Mammary epithelial cell (primary cell): ENCODE data around the gene NOS3.
A peak's percentile ranks its signal among the peaks of the same experiment; 100 is the strongest.

Experiments
- EZH2 ChIP-seq: IDR thresholded peaks from 2 replicates; pipeline ENCODE4 v1.6.1; 2012; ENCODE audit warnings: low read length, inconsistent platforms, borderline replicate concordance
- TF ChIP-seq, protein P1 (sequence below), 2 donors: IDR thresholded peaks in 1 of 2; conservative IDR thresholded peaks in 1 of 2; 2 replicates each; pipeline ENCODE4 v1.5.1; 2011 to 2012; ENCODE audit warnings: inconsistent platforms in 2 of 2, low read length in 2 of 2, mild to moderate bottlenecking in 2 of 2, control low read depth in 1 of 2, low read depth in 1 of 2; ENCODE audit not compliant: insufficient read depth in 1 of 2; ENCODE audit errors: extremely low read depth in 1 of 2

DNA sequence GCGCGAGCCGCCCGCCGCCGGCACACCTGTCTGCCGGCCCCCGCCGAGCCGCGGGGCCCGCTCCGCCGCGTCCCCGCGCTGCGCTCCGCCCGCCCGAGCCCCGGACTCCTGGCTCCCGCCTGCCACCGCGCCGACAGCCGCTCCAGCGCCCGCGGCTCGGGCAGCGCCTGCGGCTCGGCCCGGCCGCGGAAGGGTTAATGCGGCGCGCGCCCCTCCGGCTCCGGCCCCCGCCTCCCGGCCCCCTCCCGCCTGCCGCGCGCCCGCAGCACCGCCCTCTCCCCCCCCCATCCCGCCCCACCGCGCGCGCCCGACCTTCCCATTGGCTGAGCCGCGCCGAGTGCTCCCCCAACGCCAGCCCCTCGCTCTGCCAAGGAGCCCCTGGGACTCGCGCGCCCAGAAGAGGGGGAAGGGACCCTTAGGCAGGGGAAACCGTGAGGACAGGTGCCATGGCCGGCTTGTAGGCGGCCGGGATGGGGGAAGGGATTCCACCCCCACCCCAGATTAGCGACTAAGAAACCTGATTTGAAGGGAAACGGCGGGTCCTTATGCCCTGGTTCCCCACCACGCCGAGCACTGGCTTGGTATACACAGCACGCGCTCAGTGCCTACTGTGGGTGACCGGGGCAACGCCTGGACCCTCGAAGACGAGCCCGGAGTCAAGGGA lies 12.6 kb upstream of the NOS3 start, which contains the start of gene KCNH2:
- TF ChIP-seq, protein P1, sequence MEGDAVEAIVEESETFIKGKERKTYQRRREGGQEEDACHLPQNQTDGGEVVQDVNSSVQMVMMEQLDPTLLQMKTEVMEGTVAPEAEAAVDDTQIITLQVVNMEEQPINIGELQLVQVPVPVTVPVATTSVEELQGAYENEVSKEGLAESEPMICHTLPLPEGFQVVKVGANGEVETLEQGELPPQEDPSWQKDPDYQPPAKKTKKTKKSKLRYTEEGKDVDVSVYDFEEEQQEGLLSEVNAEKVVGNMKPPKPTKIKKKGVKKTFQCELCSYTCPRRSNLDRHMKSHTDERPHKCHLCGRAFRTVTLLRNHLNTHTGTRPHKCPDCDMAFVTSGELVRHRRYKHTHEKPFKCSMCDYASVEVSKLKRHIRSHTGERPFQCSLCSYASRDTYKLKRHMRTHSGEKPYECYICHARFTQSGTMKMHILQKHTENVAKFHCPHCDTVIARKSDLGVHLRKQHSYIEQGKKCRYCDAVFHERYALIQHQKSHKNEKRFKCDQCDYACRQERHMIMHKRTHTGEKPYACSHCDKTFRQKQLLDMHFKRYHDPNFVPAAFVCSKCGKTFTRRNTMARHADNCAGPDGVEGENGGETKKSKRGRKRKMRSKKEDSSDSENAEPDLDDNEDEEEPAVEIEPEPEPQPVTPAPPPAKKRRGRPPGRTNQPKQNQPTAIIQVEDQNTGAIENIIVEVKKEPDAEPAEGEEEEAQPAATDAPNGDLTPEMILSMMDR (conservative IDR thresholded peaks at IDR 0.05 in 1 of 2, IDR thresholded peaks at IDR 0.05 in 1 of 2; ENCODE audit: extremely low read depth in 1 of 2, insufficient read depth in 1 of 2, low read depth in 1 of 2, low read length in 2 of 2), result no peak
- TF ChIP-seq EZH2, result peak; percentile 98
